CD4-positive, alpha-beta T cell treated with Interferon gamma for 1 hour (primary cell): ENCODE measurements around the gene AATK.

Experiments used
- DNase-seq: peaks from one replicate; pipeline ENCODE4 v3.0.0-alpha.2; 2020

Gene AATK

DNA sequence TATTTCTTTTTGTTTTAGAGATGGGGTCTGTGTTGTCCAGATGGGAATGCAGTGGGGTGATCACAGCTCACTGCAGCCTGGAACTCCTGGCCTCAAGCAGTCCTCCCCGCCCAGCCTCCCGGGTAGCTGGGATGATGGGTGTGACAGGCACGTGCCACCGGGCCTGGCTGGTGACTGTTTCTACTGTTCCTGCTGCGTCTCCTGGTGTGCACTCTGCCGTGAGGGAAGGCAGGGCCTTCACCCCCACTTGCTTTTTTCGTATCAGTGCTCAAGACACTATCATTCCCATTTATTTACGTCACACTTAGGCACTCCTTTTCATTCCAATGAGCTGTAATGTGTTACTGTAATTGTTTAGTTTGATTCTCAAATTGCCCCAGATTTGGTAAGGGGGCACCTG lies 26.0 kb downstream of the AATK start:
- DNase-seq = no peak

- no peak for DNase-seq
Measured at GRCh38 chr17:81139428-81139827, 26.6 kb downstream of the AATK start.

- no peak for DNase-seq
Measured at GRCh38 chr17:81138500-81138899, 27.5 kb downstream of the AATK start.

DNA sequence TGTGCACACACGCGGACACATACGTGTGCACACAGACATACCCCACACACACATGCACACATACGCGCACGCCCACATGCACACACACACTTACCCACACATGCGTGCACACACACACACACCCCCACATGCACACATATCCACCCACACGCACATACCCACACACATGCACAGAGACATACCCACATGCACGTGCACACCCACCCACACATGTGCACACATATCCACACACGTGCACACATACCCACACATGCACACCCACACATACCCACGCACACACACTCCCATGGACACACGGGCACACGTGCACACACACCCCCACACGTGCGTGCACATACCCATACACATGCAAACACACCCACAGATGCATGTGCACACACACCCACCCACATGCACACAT lies 27.9 kb downstream of the AATK start:
- DNase-seq = no peak

DNA sequence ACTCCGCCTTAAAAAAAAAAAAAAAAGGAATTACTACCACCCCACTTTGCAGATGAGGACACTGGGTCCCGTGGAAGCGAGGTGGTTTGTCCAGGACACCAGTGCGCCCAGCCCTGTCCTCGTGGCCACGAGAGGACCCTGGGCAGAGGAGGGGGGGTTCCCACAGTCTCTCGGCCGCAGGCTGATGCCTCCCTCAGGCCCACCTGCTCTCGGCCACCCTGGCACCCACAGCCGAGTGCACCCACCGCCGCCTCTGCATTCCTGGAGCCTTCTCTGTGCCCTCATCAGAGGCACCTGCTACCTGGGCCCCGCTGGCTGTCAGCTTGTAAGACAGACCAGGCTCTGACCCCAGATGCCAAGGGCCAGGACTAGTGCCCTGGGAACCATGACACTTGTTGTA lies 28.8 kb downstream of the AATK start:
- DNase-seq = no peak

DNA sequence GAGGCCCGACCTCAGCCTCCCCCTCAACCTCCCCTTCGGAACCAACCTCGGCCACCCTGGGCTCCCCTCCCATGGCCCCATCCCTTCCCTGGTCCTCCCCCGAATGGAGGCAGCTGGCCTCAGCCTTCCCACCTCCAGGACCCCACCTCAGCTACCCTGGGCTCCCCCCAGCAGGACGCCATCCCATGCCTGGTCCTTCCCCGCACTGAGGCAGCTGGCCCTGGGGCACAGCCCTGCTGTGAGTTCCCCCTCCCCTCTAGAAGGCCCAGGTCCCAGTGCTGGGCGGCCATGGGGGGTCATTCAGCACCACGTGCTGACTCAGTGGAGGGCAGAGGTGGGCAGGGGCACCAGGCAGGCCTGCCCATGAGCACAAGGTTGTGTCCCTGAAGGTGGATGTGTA lies 29.7 kb downstream of the AATK start:
- DNase-seq = no peak

DNA sequence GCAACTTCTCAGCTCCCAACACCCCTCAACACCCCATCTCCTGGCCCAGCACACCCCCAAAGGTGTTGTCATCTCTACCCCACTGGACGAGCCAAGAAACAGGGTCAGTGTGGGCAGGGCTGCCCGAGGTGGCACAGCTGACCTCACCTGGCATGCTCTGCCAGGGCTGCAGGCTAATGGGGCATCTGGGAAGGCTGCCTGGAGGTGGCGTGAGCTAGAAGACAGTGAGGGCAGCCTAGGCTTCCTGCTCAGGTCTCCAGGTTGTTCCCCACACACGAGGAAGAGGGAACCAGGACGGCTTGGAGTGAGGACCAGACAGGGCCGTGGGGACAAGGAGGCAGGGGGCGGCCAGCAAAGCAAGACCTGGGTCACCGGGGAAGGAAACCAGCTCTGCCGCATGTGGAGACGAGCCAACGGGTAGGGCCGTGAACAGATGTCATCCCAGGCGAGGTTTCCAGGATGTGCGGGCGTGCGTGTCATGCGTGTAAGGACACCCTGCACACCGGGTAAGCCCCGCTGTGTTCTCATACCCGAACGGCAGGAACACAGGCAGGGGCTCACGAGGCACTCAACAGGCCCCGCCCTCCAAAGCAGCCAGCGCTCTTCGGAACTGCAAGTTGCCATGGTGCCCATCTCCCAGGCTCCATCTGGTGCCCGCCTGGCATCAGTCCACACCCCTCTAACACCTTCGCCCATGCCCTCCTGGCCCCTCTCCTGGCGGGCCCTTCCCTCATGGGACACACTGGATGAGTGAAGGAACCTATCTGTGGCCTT lies 30.3 kb downstream of the AATK start:
- no peak for DNase-seq

DNA sequence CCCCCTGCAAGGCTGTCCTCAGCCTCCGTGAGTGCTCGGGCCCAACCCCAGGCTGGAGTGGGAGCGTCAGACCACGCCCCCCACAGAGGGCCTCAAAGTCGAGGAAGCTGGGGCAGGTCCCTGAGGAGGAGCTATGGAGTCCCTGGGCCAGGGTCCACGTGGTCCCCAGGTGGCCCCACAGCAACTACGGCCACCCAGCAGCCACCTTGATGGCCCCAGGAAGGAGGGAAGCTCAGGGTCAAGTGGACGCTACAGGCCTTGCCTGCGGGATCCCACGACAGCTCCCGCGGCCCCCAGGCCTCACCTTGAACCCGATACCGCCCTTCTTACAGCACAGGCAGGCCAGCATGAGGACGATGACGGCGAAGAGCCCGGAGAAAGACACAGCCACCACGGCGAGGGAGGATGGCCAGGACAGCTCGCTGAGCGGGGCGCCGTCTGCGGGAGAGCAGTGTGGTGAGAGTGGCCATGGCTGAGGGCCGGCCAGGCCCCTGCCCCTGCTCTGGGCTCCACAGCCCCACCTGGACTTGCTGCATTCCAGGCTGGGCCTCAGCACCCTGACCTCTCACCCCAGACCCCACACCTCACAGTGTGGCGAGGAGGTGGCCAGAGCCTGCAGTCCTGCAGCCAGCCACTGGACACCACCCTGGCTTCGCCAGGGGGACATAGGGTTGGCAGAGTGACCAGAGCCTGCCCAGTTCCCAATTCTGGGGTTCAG lies 31.8 kb downstream of the AATK start:
- DNase-seq = no peak

- DNase-seq = no peak
Measured at GRCh38 chr17:81132770-81133723, 33.0 kb downstream of the AATK start.

GRCh38 chr17:81132197-81132540 lies 33.9 kb downstream of the AATK start:
- DNase-seq = no peak

GRCh38 chr17:81131486-81132196 lies 34.4 kb downstream of the AATK start:
- DNase-seq = no peak

DNA sequence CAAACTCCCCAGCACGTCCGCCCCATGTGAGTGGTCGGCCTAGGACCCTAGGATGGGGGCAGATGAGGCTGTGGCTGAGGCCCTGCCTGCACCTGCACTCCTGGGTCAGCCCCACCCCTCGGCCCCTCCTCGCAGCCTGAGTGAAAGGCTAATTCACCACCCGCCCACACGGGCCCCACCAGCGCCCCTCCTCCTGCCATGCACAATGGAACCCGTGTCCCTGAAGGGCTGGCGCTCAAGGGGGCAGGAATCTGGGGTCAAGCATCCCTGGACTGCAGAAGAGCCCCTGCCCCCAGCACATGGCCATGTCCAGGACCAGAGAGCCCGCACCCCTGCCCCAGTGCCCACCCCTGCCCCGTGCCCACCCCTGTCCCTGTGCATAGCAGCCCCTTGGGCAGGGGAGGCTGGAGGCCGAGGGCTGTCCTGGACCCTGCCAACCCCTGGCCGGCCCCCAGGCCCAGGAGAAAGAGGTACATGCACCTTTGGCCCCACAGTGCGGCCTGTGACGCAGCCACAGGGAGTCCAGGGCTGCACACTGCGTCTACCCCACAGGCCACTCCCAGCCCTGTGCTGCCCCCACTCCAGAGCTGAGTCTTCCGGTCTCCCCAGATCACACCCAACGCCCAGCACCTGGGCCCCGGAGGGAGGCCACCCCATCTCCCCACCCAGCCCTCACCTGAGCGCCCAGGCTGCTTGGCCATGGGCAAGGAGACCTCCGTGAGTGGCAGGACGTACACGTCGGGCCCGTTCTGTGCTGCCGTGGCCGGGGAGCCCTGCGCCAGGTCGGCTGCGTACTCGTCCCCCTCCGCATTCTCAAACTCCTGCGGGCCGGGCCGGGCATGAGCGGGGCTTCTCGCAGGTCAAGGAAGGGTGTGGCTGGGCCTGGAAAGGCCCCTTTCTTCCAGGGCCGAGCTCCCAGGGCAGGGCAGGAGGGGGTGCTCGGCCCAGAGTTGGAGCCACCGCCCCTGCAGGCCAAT lies 35.3 kb downstream of the AATK start:
- DNase-seq = no peak

DNA sequence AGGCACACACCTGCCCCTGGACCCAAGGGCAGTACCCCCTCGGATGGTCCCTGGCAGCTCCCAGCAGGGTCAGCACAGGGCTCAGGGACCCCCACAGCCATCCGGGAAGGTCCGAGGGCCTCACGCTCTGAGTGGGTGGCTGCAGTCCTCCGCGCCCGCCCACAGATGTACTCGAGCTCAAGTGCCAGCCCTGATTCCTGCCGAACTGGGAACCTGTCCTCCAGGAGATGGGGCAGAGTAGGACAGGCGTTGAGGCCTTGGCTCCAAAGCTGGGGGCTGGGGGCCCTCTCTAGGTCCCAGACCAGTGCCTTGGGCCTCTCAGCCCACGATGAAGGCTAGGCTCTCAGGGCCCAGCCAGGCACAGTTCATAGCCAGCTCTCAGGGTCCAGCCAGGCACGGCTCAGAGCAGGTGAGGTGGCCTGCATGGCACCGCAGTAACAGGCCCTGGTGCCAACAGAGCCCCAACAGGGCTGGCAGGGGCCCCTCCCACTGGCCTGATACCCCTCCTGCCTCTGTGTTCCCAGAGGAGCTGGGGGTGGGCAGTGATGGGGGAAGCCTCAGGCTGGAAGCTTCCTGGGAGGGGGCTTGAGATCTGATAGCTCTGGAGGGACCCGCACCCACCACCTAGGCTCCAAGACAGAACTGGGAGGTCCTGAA lies 36.2 kb downstream of the AATK start:
- no peak for DNase-seq

- no peak for DNase-seq
Measured at GRCh38 chr17:81129289-81129688, 36.7 kb downstream of the AATK start.

GRCh38 chr17:81128774-81129173 lies 37.2 kb downstream of the AATK start:
- no peak for DNase-seq

DNA sequence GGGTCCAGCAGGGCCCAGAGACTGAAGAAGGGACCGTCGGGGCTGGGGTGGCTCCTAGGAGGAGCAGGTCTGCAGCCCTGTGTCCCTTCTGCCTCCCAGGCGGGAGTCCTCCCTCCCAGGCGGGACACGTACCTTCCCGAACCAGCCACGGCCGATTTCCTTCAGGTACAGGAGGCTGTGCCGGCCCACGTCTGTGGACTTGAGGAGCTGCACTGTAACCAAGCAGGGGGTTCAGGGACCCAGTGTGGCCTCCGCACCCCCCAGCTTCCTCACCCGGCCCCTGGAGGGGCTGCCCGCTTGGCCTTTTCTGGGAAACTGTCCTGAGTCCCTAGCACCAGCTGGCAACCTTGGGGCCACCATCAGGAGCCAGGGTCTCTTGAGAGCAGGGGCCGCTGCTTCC lies 37.7 kb downstream of the AATK start:
- no peak for DNase-seq

DNA sequence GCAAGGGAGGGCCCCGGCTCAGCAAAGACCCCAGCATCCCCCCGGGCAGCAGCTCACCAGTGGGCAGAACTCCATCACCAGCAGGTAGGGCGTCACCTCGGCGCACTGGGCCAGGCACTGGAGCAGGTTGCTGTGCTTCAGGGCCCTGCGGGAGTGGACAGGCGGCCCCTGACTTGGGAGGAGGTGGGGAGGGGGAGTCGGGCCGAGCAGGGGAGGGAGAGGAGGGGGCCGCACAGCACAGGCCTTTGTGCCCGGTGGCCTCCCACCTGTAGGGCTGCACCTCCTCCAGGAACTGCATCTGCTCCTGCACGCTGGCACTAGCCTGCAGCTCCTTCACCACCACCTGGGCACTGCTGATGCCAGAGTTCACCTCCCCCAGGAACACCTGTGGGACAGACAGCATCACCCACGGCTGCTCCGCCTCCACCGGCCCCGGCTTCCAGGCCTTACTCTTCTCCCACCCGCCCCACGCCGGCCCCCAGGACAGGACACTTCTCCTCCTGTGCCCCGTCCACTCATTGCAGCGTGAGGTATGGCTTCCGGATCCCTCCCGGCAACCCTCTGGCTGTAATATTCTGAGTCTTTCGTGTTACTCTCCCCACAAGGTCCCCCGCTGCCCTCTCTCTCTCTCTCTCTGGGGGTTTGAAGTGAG lies 38.4 kb downstream of the AATK start:
- no peak for DNase-seq

- DNase-seq = no peak
Measured at GRCh38 chr17:81127133-81127455, 38.9 kb downstream of the AATK start.

DNA sequence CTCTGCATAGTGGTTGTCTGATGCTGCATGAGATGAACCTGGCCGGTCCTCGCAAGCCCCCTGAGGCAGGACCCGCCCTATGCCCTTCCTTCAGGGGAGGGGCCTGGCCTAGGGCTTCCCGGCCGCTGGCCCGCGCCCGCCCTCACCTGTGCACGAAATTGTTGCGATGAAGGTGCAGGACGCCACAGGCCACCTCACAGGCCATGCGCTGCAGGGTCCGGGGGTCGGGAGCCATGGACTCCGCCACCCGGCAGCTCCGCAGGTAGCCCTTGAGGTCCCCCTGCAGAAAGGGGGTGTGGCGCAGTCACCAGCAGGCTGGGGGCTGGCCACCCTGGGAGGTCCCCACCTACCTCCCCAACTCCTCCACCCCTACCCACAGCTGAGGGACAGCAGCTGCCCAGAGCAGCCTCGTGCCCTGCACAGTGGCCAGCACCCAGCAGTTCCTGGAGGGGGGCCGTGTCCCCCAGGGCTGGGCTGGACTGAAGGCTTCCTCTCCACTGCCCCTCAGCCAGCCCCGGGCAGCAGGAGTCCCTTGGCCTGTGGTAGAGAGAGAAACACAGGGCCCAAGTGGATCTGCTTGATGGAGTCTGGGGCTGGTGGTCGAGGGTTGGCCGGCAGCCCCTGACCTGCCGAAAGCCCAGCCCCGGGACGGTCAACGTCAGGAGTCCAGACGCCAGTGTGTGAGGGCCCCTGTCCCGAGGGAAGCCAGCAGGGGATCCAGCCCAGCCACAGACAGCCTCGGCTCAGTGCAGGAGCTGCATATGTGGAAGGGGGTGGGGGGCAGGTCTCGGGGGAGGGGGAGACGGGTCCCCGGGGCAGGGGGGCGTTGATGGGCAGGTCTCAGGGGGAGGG lies 39.5 kb downstream of the AATK start:
- no peak for DNase-seq
